Suprapubic skin (tissue), 4 donors: ENCODE results near the gene ZGLP1.

Experiments
- CTCF ChIP-seq, 2 donors: fragments of 200-600 bp in 1 of 2; fragments of 450-650 bp in 1 of 2; sonication (generic) in 1 of 2; IDR thresholded peaks; one replicate each; pipeline ENCODE4 v1.5.1; 2016 to 2019; ENCODE audit warnings: antibody characterized with exemption in 2 of 2, mild to moderate bottlenecking in 1 of 2, moderate library complexity in 1 of 2
- EP300 ChIP-seq: sonication (generic); formaldehyde crosslinking; IDR thresholded peaks from one replicate; pipeline ENCODE4 v1.6.1; 2017; ENCODE audit warnings: antibody characterized with exemption
- POLR2A ChIP-seq, 2 donors: fragments of 450-650 bp; IDR thresholded peaks; one replicate each; pipeline ENCODE4 v1.6.1; 2017; ENCODE audit warnings: antibody characterized with exemption in 2 of 2, mild to moderate bottlenecking in 2 of 2, moderate library complexity in 2 of 2
- POLR2AphosphoS5 ChIP-seq, 3 donors: sonication (generic); formaldehyde crosslinking; IDR thresholded peaks; one replicate each; pipeline ENCODE4 v1.6.1; 2017; ENCODE audit warnings: antibody characterized with exemption in 3 of 3

GRCh38 chr19:10286803-10287737, 22.5 kb downstream of the ZGLP1 start, which contains the start of gene ICAM4:
- TF ChIP-seq POLR2AphosphoS5 (IDR thresholded peaks at IDR 0.05) (no peak), CTCF (IDR thresholded peaks at IDR 0.05) (no peak), POLR2A (IDR thresholded peaks at IDR 0.05) (no peak), EP300 (no peak)
